ENCODE measurements around the gene SLC25A13.
"Not testable (repeated sequence)": the region's sequence is repeated elsewhere in the genome, so short reads cannot be mapped to it uniquely, and the experiment has no call there.

SLC25A13 gene

DNA sequence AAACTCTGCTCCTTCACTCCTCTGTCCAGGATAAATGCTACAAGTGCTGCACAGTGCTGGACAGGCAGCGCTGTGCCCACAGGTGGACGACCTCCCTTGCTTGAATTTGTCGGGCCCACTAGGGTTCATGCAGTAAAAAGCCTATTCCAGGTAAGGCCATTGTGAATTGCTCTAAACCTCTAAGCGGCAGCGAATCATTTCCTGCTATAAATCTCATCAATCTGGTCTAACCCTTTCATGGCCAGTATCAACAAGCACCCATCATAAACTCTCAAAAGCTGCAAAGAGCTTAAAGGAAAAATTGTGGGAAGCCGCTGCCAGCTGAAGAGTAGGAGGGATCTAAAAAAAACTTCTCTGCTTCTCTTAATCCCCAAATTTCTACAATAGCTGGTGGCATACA, 134.2 kb downstream of the SLC25A13 start:
- DNase-seq (ENCODE audit: low read depth, low spot score): no peak
- no peak overlapping the region for H3K4me3 ChIP-seq (ENCODE audit: low read length)

DNA sequence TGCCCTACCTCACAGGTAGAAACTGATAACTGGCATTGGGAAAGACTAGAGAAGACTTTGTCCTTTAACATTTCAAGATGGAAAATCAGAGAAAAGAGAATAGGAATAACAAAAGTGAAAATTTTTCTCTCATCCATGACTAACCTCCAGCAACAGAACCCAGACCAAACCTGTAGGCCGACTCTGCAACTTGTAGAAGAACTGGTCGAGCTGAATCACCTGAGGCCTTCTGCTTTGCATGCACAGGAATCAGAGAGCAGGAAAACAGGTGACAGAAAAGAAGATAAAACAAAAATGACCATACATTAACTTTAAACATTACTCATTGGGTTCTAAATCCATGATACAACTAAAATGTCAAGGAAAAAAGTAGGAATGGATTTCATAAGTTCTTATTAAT, 137.1 kb downstream of the SLC25A13 start:
- DNase-seq (ENCODE audit: low read depth, low spot score): no peak

DNA sequence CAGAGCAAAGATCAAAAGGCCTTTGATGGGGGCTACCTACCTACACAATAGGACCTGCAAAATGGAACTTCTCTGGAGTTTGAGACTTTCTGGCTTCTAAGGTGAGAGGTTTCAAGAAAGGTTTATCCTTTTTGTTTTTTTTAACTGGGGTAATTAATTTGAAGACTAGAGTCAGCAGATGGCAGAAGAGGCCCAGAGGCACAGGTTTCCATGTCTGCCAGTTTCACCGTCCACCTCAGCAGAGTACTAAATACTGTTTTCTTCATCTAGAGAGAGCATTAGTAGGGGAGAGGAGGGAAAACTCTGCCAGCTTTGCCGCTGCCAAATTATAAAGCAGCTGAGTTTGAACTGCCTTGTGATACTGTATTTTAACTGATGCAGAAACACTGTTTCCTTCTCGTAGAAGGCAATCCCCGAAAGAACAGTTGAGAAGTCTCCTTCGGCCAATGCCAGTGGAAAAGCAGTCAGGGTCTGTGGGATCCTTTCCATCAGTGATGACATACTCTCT, 138.7 kb downstream of the SLC25A13 start:
- DNase-seq (ENCODE audit: low read depth, low spot score): no peak
- H3K4me3 ChIP-seq (ENCODE audit: low read length): no peak overlapping the region

More for the DNA sequence above, 137.1 kb downstream of the SLC25A13 start:
- no peak overlapping the region for H3K4me3 ChIP-seq (ENCODE audit: low read length)

DNA sequence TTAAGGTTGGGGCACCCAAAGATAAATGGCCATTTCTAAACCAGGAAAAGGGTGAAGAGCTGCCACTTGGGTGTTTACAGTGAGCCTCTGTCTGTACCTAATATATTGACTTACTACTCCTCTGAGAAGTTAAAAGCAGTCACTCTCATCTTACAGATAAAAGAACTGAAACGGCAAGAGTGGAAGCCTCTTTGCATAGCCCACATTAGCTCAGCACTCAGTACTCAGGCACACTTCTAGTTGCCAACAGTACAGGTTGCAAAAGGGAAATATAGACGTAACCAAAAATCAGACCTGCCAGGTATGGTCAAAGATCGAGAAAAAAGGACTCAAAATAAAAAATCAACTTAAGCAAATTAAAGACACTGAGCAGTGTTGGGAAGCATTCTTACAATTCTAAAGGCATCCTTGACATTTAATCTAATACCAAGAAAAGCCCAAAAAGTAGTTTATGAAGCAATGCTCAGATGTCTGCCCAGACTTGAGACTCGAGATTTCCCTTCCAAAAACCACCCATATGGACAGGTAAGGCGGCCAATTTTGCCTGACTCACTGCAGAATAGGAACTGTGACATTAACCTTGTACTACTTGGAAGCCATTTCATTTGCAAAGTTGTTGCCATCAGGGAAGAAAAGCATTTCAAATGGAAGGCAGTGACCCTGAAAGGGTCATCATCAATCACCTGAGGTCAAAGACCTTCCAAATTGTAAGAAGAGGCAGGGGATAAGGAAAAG, 139.3 kb downstream of the SLC25A13 start:
- no peak overlapping the region for H3K4me3 ChIP-seq (ENCODE audit: low read length)
- DNase-seq (ENCODE audit: low read depth, low spot score): no peak

DNA sequence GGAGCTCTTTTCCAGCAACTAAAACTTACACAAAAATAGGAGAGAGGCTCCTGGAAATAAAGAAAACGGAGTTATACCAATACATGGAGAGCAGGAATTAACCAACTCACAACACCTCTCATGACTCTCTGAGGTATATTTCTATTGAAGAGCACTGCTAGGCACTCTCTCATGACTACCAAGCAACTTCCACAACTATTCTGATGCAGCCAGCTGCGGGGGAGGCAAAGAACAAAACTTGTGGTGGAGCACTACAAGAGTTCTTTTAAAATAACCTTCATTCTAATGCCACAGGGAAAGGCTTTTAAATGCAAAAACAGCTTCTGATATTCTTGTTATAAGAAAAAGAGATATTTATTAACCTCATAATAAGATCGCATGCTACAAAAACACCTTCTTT, 140.7 kb downstream of the SLC25A13 start:
- H3K4me3 ChIP-seq (ENCODE audit: low read length): no peak overlapping the region
- no peak for DNase-seq (ENCODE audit: low read depth, low spot score)

DNA sequence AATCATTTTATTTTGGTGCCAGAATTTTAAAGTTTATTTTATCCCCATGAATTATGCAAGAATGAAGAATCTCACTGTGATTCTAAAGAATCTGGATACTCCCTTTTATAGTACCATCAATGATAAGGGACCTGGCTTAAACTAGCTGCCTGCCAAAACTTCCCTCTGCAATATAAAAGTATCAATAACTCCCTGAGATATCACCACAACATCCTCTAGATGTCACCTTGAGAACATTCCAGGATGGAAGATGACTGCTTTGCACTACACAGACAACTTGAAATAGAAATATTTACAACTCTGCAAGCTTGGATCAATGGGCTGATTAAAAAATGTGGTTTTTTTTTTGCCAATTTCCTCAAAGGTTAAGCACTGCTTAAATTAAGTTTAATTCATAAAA, 142.1 kb downstream of the SLC25A13 start:
- no peak for DNase-seq (ENCODE audit: low read depth, low spot score)
- H3K4me3 ChIP-seq (ENCODE audit: low read length): no peak overlapping the region

DNA sequence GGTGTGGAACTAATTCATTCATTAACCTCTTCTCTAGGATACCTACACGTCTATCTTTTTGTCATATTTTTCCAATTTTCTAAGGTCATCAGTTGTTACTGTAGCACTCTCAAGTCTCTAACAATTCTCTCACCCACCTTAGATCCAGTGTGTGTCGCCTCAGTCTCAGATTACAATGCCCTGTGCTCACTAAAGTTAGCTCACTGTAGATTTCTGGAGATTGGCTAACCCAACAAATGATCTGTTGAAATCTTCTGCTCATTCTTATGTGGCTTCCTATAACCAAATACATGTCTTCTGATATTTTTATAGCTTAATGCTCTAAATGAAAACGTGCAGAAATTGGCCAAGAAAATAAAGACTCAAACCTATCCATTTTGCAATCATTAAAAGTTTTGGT, 142.6 kb downstream of the SLC25A13 start:
- no peak overlapping the region for H3K4me3 ChIP-seq (ENCODE audit: low read length)
- no peak for DNase-seq (ENCODE audit: low read depth, low spot score)

DNA sequence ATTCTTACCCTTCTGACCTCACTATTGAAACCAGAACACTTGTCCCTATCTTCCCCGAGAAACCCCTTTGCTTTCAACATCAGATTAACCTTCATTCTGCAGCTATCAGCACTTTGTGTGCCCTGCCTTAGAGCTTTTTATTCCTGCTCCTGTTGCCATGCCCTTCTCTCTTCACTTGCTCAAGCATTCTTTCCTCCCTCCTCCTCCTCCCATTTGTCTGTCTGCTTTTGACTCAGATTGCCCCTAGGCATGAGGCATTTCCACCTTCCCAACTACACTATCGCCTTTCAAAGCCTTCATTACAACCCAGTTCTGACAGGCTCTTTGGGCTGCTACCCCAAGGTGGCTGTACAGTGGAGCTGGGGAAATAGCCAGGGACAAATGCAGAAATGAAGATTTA, 143.3 kb downstream of the SLC25A13 start:
- H3K4me3 ChIP-seq (ENCODE audit: low read length): no peak overlapping the region
- DNase-seq (ENCODE audit: low read depth, low spot score): no peak

DNA sequence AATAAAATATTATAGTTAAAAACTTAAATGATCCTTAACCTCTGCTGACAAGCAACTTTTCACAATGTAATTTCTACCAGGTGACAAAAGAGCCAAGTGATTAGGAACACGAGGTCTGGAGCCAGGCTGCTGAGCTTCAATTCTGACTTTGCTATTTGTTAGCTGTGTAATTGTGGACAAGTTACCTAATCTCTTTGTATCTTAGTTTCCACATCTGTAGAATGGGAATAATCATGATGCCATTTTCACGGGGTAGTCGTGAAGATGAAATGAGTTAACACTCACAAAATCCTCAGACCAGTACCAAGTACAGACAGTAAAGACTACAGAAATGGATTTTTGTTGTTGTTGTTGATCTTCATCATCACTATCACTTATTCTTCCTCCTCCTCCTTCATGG, 144.5 kb downstream of the SLC25A13 start:
- no peak overlapping the region for H3K4me3 ChIP-seq (ENCODE audit: low read length)
- DNase-seq (ENCODE audit: low read depth, low spot score): no peak

DNA sequence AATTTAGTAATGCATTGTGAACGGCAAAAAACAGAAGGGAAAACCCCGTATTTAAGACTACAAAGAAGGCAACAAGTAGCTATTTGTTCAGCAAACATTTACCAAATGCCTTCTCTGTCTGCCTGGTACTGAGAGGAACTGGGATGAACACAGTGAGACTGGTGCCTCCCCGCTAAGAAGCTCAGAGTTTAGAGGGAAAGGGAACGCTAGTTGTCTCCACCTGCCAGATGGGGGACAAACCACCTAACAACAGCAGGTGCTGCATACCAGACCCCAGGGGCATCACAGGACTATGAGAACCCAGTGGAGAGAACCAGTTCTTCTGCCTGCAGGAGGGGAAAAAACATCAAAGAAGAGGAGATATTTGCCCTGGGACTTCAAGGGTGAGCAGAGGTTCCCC, 147.1 kb downstream of the SLC25A13 start:
- DNase-seq (ENCODE audit: low read depth, low spot score): no peak
- H3K4me3 ChIP-seq (ENCODE audit: low read length): no peak overlapping the region

DNA sequence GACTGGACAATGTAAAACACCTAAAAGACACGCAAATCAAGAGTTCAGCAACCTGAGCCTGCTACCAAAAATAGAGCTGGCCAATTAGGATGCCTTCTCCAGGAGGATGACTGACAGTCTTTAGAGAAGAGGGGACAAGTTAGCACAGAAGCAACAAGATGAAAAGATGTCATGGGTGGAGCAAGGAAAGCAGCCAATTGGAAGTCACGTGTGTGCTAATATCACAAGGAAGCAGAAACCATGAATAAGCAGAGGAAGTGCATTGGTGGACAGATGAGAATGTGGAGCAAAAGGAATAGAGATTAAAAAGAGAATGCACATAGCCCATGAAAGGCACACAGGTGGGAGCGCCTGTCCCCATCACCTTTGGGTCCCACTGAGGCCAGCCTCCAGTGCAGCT, 148.1 kb downstream of the SLC25A13 start:
- no peak for DNase-seq (ENCODE audit: low read depth, low spot score)
- no peak overlapping the region for H3K4me3 ChIP-seq (ENCODE audit: low read length)

DNA sequence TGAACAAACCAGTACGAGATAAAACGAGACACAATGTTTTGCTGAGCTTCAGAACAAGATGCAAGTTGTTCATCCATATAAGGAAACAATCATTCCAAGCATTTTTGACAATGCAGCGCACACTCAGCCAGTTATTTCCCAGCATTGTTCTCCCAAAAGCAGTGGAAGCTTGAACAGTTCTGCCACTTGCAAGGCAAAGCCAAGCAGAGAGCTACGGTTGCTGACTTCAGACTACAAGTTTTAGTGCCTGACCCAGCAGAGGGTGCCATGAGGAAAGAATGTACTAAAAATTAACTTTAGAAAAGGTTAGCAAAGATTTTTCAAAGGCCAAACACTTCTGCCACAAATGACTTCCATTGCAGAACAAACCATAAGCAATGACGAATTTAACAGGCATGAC, 152.5 kb downstream of the SLC25A13 start:
- H3K4me3 ChIP-seq (ENCODE audit: low read length): no peak overlapping the region
- DNase-seq (ENCODE audit: low read depth, low spot score): no peak

DNA sequence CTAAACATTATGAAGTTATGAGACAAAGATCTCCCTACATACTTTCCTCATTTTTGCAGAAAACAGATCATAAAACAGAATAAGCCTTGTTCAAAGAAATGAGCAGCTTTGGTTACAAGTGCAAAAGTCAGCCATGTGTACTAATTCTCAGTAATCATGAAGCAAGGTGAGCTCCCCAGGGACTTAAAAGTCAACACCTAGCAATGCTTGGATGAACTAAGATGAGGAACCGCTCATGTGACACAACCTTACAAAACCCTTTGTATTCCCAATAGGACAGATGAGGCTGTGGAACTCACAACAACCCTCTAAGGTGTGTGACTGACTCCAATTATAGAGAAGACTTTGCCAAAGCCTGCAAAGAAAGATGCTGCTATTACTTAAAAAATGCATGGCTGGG, 154.5 kb downstream of the SLC25A13 start:
- H3K4me3 ChIP-seq (ENCODE audit: low read length): no peak overlapping the region
- no peak for DNase-seq (ENCODE audit: low read depth, low spot score)

DNA sequence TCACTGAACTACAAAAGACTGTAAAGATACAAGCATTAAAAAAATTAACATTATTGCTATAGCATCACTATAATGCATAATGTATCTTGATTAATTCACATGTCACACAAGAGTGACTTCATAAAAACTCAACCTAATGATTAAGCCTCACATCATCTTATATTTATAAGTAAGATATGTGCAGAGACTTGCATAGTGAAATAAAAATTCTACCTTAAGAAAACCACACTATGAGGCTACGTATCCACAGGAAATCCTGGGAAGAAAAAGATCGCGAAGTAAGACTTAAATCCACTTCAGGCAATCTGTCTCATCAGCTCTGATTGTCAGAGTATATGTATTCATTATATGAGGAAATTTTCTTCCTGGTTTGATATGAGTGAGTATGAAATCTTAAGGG, 160.0 kb downstream of the SLC25A13 start:
- no peak for DNase-seq (ENCODE audit: low read depth, low spot score)
- no peak overlapping the region for H3K4me3 ChIP-seq (ENCODE audit: low read length)

DNA sequence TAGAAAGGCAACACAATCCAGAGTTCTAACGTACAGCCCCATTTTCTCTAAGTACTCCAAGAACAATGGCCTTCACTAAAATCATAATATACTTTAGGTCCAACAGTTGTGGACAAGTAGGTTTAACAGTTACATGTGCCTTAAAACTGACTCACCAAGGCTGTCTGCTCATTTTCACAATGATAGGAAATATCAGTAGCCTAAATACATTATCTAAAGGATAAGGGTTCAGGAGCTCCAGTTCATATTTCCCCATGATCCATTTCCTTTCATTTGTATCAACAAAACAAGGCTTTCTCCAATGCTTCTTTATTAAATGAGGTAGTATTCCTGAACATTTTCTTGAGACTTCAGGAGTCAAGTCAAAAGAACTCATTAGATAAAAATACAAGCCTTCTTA, 164.0 kb downstream of the SLC25A13 start:
- no peak for DNase-seq (ENCODE audit: low read depth, low spot score)
- no peak overlapping the region for H3K4me3 ChIP-seq (ENCODE audit: low read length)

DNA sequence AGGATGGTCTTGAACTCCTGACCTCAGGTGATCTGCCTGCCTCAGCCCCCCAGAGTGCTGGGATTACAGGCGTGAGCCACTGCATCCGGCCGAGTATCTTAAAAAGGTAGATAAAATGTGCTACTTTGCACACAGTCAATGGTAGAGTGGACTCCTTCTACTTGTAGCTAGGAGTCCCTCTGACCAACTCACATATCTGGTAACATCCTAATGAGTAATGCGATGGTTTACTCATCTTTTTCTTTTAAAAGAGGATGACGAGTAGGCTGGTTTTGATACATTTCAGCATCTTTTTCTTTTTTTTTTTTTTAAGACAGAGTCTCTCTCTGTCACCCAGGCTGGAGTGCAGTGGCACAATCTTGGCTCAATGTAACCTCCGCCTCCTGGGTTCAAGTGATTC, 167.4 kb downstream of the SLC25A13 start:
- not testable (repeated sequence) for H3K4me3 ChIP-seq (ENCODE audit: low read length); DNase-seq (ENCODE audit: low read depth, low spot score)

DNA sequence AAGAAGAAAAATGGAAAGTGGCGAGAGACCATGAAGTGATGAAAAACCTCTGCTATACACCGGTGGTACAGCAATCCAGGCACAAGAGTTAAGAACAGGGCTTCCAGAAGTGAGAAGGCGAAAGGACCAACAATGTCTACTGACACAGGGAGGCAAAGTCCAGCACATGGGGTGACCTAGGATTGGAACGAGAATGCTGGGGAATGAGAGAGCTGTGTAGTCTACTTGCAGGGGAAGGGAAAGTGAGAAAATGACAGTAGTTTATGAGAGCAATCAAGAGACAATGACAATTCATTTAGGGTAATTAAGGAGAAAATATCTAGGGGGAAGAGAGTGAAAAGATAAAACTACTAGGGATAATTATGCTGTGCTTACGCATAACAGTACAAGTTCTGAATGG, 169.2 kb downstream of the SLC25A13 start:
- DNase-seq (ENCODE audit: low read depth, low spot score): no peak
- no peak overlapping the region for H3K4me3 ChIP-seq (ENCODE audit: low read length)

DNA sequence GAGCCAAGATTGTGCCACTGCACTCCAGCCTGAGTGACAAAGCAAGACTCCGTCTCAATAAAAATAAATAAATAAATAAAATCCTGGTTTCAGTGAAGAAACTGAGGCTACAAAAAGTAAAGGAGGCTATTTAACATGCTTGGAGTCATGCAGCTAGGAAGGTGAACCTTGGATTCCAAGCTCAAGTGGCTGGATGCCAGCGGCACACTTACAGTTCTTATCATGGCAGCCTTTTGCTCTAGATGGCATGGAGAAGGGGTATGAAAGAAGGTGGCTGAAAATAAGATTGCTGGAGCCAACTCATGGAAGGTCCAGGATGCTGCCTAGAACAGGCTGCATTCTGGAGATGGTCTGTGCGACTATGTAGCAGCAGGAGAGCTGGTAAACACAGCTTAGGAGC, 170.0 kb downstream of the SLC25A13 start:
- DNase-seq (ENCODE audit: low read depth, low spot score): no peak
- no peak overlapping the region for H3K4me3 ChIP-seq (ENCODE audit: low read length)

DNA sequence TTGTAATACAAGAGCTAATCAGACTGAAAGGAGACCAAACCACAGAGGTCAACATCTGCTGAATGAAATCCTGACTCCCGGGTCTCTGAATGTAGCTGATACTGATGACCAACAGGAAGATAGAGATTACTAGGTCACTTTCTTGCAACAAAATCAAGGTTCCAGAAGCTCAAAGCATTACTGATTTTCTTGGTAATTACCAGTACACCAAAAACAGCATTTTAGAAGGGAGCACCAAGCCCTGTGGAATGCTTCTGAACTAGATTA, 177.7 kb downstream of the SLC25A13 start:
- H3K4me3 ChIP-seq (ENCODE audit: low read length): no peak overlapping the region
- no peak for DNase-seq (ENCODE audit: low read depth, low spot score)

DNA sequence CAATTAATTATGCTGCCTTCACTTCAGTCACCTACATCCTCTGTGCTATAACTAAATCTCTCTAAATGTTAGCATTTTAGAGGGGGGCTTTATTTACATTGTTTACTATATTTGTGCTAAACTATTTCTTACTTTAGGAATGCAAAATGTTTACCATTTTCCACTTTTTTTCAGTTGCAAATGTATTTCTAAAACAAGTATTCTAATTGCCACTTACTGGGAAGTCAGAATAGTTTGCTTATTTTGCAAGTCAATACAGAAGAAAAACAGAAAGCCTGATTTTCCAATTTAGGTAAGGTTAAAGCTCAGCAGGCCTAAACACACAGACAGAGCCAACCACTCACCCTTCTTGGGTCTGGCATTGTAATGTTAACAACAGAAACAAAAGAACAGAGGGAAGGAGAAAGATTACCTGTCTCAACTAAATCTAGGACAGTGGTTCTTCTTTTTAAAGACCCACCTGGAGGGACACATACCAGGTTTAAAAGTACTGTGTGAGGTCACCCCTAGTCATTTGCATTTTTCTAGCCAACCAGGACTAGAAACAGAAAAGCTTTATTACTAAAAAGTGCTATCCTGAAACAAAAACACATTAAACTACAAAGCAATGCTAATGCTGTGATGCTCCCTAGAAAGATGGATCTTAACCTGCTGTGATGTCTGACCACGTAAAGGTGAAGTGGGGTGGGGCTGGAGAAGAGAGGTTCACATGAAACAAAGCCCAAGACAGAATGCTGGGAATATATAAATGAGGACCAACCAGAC, 178.2 kb downstream of the SLC25A13 start:
- DNase-seq (ENCODE audit: low read depth, low spot score): no peak
- no peak overlapping the region for H3K4me3 ChIP-seq (ENCODE audit: low read length)

Measured in Jurkat, Clone E6-1 (cell line).